ENCODE measurements around the gene AP3S2. TPM values are rescaled to one million over a fixed set of nuclear protein-coding genes. Genes with fewer than 3 reads are reported as not detected.

The AP3S2 gene
- total RNA-seq, 4 donors from 2014 or later, result 20.9 to 90.0 (median 72.6) TPM

GRCh38 chr15:89826671-89827655 lies 66.8 kb downstream of the AP3S2 start:
- Histone ChIP-seq H3K27ac (no peak overlapping the region), H3K4me1 (peaks cover 14 to 26% (median 18%) of the 10 kb centered on the region in 4 donors), H3K9me3 (no peaks in the 10 kb centered on the region), H3K36me3 (no peaks in the 10 kb centered on the region), H3K4me3 (no peak overlapping the region), H3K27me3 (no peaks in the 10 kb centered on the region)
- WGBS, 2 donors (ENCODE audit: low coverage in 1 of 2), result 87 to 94% methylated on average over 7 to 13 of the region's 13 CpGs
- DNase-seq, result no peak
- intact Hi-C loops (cut with DNase I; ENCODE audit: low total_unique reads), result no loop called here
- in situ Hi-C loops (cut with MboI; ENCODE audit: low pct_ligation_motif_present in 1 of 4, low pct_unique_long_range_greater_than_20kb in 1 of 4, low sequenced_read_pairs in 3 of 4), result no loop called here
- TF ChIP-seq, protein P1, sequence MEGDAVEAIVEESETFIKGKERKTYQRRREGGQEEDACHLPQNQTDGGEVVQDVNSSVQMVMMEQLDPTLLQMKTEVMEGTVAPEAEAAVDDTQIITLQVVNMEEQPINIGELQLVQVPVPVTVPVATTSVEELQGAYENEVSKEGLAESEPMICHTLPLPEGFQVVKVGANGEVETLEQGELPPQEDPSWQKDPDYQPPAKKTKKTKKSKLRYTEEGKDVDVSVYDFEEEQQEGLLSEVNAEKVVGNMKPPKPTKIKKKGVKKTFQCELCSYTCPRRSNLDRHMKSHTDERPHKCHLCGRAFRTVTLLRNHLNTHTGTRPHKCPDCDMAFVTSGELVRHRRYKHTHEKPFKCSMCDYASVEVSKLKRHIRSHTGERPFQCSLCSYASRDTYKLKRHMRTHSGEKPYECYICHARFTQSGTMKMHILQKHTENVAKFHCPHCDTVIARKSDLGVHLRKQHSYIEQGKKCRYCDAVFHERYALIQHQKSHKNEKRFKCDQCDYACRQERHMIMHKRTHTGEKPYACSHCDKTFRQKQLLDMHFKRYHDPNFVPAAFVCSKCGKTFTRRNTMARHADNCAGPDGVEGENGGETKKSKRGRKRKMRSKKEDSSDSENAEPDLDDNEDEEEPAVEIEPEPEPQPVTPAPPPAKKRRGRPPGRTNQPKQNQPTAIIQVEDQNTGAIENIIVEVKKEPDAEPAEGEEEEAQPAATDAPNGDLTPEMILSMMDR (IDR thresholded peaks at IDR 0.05), result no peak
- TF ChIP-seq EP300 (IDR thresholded peaks at IDR 0.05; ENCODE audit: low read depth), result no peak
- no peak for TF ChIP-seq POLR2AphosphoS5 (IDR thresholded peaks at IDR 0.05)
- TF ChIP-seq POLR2A (IDR thresholded peaks at IDR 0.05), result no peak

- Histone ChIP-seq H3K9me3 (no peaks in the 10 kb centered on the region), H3K4me1 (peaks cover 14 to 26% (median 18%) of the 10 kb centered on the region in 4 donors), H3K27ac (no peak overlapping the region), H3K4me3 (no peak overlapping the region), H3K27me3 (no peaks in the 10 kb centered on the region), H3K36me3 (no peaks in the 10 kb centered on the region)
- 60 to 67% methylated on average over 4 to 10 of the region's 10 CpGs for WGBS, 2 donors (ENCODE audit: low coverage in 1 of 2)
- no peak for DNase-seq
- in situ Hi-C loops (cut with MboI; ENCODE audit: low pct_ligation_motif_present in 1 of 4, low pct_unique_long_range_greater_than_20kb in 1 of 4, low sequenced_read_pairs in 3 of 4) (no loop called here), intact Hi-C loops (cut with DNase I; ENCODE audit: low total_unique reads) (no loop called here)
- TF ChIP-seq POLR2AphosphoS5 (IDR thresholded peaks at IDR 0.05), result no peak
- TF ChIP-seq, protein P1 (IDR thresholded peaks at IDR 0.05), result no peak
- no peak for TF ChIP-seq EP300 (IDR thresholded peaks at IDR 0.05; ENCODE audit: low read depth)
- TF ChIP-seq POLR2A (IDR thresholded peaks at IDR 0.05), result no peak
Measured at GRCh38 chr15:89825271-89825940, 68.4 kb downstream of the AP3S2 start.

DNA sequence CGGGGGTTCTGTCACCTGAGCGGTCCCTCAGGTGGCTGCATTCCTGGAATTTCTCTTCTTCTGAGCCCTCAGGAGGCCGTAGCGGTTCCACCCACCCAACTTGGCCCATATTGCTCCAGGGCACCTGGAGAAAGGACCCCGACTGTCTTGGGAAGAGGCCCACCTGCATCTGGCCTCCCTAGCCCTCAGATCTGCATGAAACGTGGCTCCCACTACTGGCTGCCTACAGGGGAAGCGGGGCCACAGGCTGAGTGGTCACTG lies 69.3 kb downstream of the AP3S2 start:
- no peak for TF ChIP-seq EP300 (IDR thresholded peaks at IDR 0.05; ENCODE audit: low read depth)
- TF ChIP-seq, protein P1 (IDR thresholded peaks at IDR 0.05), result no peak
- TF ChIP-seq POLR2AphosphoS5 (IDR thresholded peaks at IDR 0.05), result no peak
- no peak for TF ChIP-seq POLR2A (IDR thresholded peaks at IDR 0.05)
- intact Hi-C loops (cut with DNase I; ENCODE audit: low total_unique reads) (no loop called here), in situ Hi-C loops (cut with MboI; ENCODE audit: low pct_ligation_motif_present in 1 of 4, low pct_unique_long_range_greater_than_20kb in 1 of 4, low sequenced_read_pairs in 3 of 4) (no loop called here)
- H3K9me3 ChIP-seq, result no peaks in the 10 kb centered on the region
- no peaks in the 10 kb centered on the region for H3K36me3 ChIP-seq
- no peak overlapping the region for H3K27ac ChIP-seq
- H3K4me3 ChIP-seq, result no peak overlapping the region
- peaks cover 14 to 26% (median 18%) of the 10 kb centered on the region in 4 donors for H3K4me1 ChIP-seq
- DNase-seq, result no peak
- WGBS, 2 donors (ENCODE audit: low coverage in 1 of 2), result 85% methylated on average over 7 of the region's 7 CpGs; no CpG with 5 or more reads in 1 of the 2 donors
- H3K27me3 ChIP-seq, result no peaks in the 10 kb centered on the region

DNA sequence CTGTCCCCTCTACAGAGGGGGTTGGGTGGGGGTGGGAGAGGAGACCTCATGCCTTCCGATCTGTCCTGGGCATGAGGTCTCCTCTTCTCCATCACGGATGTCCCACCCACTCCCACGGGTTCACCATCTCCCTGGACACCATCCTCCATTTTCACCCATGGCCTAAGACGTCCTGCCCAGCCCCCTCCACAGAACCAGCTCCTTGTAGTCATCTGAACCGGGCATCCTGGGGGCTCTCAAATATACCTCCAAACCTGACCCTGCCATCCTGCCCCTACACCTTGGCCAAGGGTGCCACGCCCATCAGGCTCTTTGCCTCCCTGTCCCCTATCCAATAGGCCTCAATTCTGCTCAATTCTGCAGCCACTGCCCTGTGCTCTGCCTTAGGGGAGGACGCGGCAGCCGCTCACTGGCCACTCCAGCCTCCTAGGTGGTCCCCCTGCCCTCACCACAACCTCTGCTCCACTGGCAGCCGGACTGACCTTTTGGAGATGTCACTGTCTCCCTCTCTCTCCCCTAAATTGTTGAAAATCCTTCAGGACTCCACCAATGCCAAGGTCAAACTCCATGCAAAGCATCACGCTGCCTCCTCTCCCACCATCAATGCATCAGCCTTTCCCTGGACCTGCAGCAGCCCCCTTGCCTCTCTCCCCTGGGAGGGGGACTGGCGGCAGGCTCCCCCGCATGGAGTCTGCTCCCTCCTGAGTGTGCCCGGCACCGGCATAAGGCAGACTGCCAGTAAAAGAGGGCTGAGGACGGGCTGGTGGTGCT lies 69.8 kb downstream of the AP3S2 start:
- in situ Hi-C loops (cut with MboI; ENCODE audit: low pct_ligation_motif_present in 1 of 4, low pct_unique_long_range_greater_than_20kb in 1 of 4, low sequenced_read_pairs in 3 of 4), result no loop called here
- WGBS, 2 donors (ENCODE audit: low coverage in 1 of 2), result 91% methylated on average over 16 of the region's 16 CpGs; no CpG with 5 or more reads in 1 of the 2 donors
- Histone ChIP-seq H3K4me1 (peaks cover 14 to 21% (median 17%) of the 10 kb centered on the region in 4 donors), H3K27ac (no peak overlapping the region), H3K27me3 (peaks cover under 1% of the 10 kb centered on the region), H3K4me3 (no peak overlapping the region), H3K9me3 (no peaks in the 10 kb centered on the region), H3K36me3 (no peaks in the 10 kb centered on the region)
- TF ChIP-seq POLR2A (IDR thresholded peaks at IDR 0.05) (no peak), POLR2AphosphoS5 (IDR thresholded peaks at IDR 0.05) (no peak), EP300 (IDR thresholded peaks at IDR 0.05; ENCODE audit: low read depth) (no peak)
- TF ChIP-seq, protein P1 (IDR thresholded peaks at IDR 0.05), result no peak
- intact Hi-C loops (cut with DNase I; ENCODE audit: low total_unique reads), result no loop called here
- DNase-seq, result no peak

Data from transverse colon (tissue), 4 donors.